ENCODE results near the gene HEYL. TPM values are rescaled to one million over a fixed set of nuclear protein-coding genes. Genes with fewer than 3 reads are reported as not detected.
A peak's percentile ranks its signal among the peaks of the same experiment; 100 is the strongest.

HEYL gene
- total and polyA plus RNA-seq, 11 donors: 7.0 to 35.2 (median 18.8) TPM

DNA sequence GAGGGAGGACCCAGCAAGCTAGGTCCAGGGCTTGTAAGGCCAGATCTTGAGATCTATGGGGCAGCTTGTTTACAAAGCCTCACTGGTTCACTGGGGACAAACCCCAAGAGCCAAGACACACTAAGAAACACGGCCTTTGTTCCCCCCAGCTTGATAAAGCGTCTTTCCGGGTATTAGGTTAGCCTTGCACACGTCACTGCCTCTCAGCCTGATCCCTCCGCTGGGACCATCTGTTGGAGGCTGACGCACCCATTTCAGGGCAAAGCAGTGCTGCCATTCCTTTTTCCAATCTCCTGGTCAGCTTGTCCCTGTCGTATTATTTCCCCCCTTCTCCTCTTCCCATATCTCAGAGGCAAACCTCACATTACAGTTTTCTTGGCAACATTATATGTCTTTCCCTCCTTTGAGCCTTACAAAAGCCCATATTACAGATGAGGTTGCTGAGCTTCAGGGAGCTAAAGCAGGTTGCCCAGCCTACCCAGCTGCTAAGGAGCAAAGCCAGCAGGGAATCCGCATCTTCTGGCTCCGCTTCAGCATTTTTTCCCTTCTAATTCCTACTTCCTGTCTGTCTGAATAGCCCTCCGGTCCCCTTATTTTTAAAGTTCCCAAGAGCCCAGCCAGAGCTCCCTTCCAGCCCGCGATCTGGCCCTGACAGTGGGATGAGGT, 4.1 kb downstream of the HEYL start:
- Histone ChIP-seq H3K4me1 (peaks cover 0 to 46% (median 11%) of the 10 kb centered on the region in 12 donors), H3K27me3 (peaks cover 0 to 21% (median 0%) of the 10 kb centered on the region in 9 donors), H3K9me3 (no peaks in the 10 kb centered on the region), H3K4me3 (peak overlapping the region; percentile 8 to 96 (median 74)), H3K36me3 (peaks cover 0 to 22% (median 10%) of the 10 kb centered on the region in 9 donors), H3K27ac (peak overlapping the region; percentile 72 to 97 (median 86))
- WGBS, 4 donors: 55 to 67% (median 62%) methylated on average over 12 of the region's 12 CpGs
- peak in 3 of 4 donors; percentile 16 to 60 (median 37) for ATAC-seq
- TF ChIP-seq POLR2A (IDR thresholded peaks at IDR 0.05): no peak
- TF ChIP-seq, protein P1, sequence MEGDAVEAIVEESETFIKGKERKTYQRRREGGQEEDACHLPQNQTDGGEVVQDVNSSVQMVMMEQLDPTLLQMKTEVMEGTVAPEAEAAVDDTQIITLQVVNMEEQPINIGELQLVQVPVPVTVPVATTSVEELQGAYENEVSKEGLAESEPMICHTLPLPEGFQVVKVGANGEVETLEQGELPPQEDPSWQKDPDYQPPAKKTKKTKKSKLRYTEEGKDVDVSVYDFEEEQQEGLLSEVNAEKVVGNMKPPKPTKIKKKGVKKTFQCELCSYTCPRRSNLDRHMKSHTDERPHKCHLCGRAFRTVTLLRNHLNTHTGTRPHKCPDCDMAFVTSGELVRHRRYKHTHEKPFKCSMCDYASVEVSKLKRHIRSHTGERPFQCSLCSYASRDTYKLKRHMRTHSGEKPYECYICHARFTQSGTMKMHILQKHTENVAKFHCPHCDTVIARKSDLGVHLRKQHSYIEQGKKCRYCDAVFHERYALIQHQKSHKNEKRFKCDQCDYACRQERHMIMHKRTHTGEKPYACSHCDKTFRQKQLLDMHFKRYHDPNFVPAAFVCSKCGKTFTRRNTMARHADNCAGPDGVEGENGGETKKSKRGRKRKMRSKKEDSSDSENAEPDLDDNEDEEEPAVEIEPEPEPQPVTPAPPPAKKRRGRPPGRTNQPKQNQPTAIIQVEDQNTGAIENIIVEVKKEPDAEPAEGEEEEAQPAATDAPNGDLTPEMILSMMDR (IDR thresholded peaks at IDR 0.05): no peak
- DNase-seq: peak in 4 of 5 donors; percentile 67 to 79 (median 68)
- intact Hi-C loops (cut with DNase I): no loop called here

- Histone ChIP-seq H3K4me3 (peak overlapping the region; percentile 11 to 96 (median 74)), H3K9me3 (no peaks in the 10 kb centered on the region), H3K4me1 (peaks cover 0 to 49% (median 5%) of the 10 kb centered on the region in 12 donors), H3K27ac (peak overlapping the region; percentile 56 to 97 (median 83)), H3K27me3 (peaks cover 0 to 7% (median 0%) of the 10 kb centered on the region in 9 donors), H3K36me3 (peaks cover 0 to 42% (median 21%) of the 10 kb centered on the region in 9 donors)
- DNase-seq (no peak), ATAC-seq (peak in 1 of 4 donors; percentile 2)
- intact Hi-C loops (cut with DNase I): no loop called here
- 48 to 73% (median 66%) methylated on average over 3 of the region's 3 CpGs for WGBS, 4 donors
- TF ChIP-seq, protein P1 (IDR thresholded peaks at IDR 0.05): no peak
- no peak for TF ChIP-seq POLR2A (IDR thresholded peaks at IDR 0.05)
These were observed 6.0 kb downstream of the HEYL start for GRCh38 chr1:39633422-39633821.

- DNase-seq: peak; percentile 81 to 89 (median 83)
These were observed 6.6 kb downstream of the HEYL start for GRCh38 chr1:39632682-39633417.

More at GRCh38 chr1:39632682-39633417, 6.6 kb downstream of the HEYL start:
- 10 to 23% (median 17%) methylated on average over 8 to 61 of the region's 61 CpGs for WGBS, 4 donors
- Histone ChIP-seq H3K9me3 (no peaks in the 10 kb centered on the region), H3K4me1 (peaks cover 0 to 49% (median 5%) of the 10 kb centered on the region in 12 donors), H3K4me3 (peak overlapping the region; percentile 18 to 96 (median 74)), H3K27me3 (peaks cover 0 to 5% (median 0%) of the 10 kb centered on the region in 9 donors), H3K27ac (peak overlapping the region; percentile 56 to 97 (median 83)), H3K36me3 (peaks cover 0 to 47% (median 21%) of the 10 kb centered on the region in 9 donors)
- intact Hi-C loops (cut with DNase I): no loop called here
- ATAC-seq: peak; percentile 36 to 85 (median 68)
- peak in 1 of 2 donors; percentile 22 for TF ChIP-seq POLR2A (IDR thresholded peaks at IDR 0.05)
- TF ChIP-seq, protein P1 (IDR thresholded peaks at IDR 0.05): no peak

All from heart left ventricle (tissue), 16 donors.